GM23338 (cell line): ENCODE data around the gene NUP42. TPM values are rescaled to one million over a fixed set of nuclear protein-coding genes. Genes with fewer than 3 reads are reported as not detected.

Experiments
- ATAC-seq: fragments of 200-7000 bp; cut with Tn5 transposase; 3 replicates; pipeline ENCODE4 v1.9.1; 2020
- DNase-seq: peaks from one replicate; pipeline ENCODE4 v3.0.0-alpha.2; 2015; ENCODE audit warnings: low spot score
- H2AFZ ChIP-seq: fragments of 200-600 bp; sonication (generic); 2 replicates; pipeline ENCODE4 v1.8.0; 2016; ENCODE audit warnings: antibody characterized with exemption, mild to moderate bottlenecking, moderate library complexity
- H3F3A ChIP-seq: fragments of 200-600 bp; sonication (generic); replicated peaks from 2 replicates; pipeline ENCODE4 v1.8.0; 2017; ENCODE audit warnings: antibody characterized with exemption, mixed run types, low read depth
- H3K27ac ChIP-seq: fragments of 200-600 bp; sonication (generic); 2 replicates; pipeline ENCODE4 v1.6.1; 2016; ENCODE audit warnings: low read depth
- H3K27me3 ChIP-seq: fragments of 200-600 bp; sonication (generic); 2 replicates; pipeline ENCODE4 v1.8.0; 2016; ENCODE audit warnings: mild to moderate bottlenecking, mixed run types, moderate library complexity; ENCODE audit not compliant: insufficient read depth
- H3K36me3 ChIP-seq: fragments of 200-600 bp; sonication (generic); 2 replicates; pipeline ENCODE4 v1.8.0; 2016; ENCODE audit warnings: mild to moderate bottlenecking; ENCODE audit not compliant: insufficient read depth
- H3K4me1 ChIP-seq: fragments of 200-600 bp; sonication (generic); 2 replicates; pipeline ENCODE4 v1.8.0; 2016; ENCODE audit warnings: mild to moderate bottlenecking, moderate library complexity; ENCODE audit not compliant: insufficient read depth
- H3K4me2 ChIP-seq: fragments of 200-600 bp; sonication (generic); 2 replicates; pipeline ENCODE4 v1.7.1; 2017; ENCODE audit warnings: mixed run types
- H3K4me3 ChIP-seq: fragments of 200-600 bp; sonication (generic); 2 replicates; pipeline ENCODE4 v1.6.1; 2016; ENCODE audit warnings: mixed run types
- H3K79me2 ChIP-seq: fragments of 200-600 bp; sonication (generic); replicated peaks from 2 replicates; pipeline ENCODE4 v1.8.0; 2017; ENCODE audit warnings: mild to moderate bottlenecking; ENCODE audit not compliant: insufficient read depth
- H3K9me2 ChIP-seq: fragments of 200-600 bp; sonication (generic); 2 replicates; pipeline ENCODE4 v1.8.0; 2017; ENCODE audit not compliant: insufficient read depth
- H4K20me1 ChIP-seq: fragments of 200-600 bp; sonication (generic); replicated peaks from 2 replicates; pipeline ENCODE4 v1.8.0; 2017; ENCODE audit warnings: mild to moderate bottlenecking; ENCODE audit not compliant: insufficient read depth
- H3K27ac Mint-ChIP-seq: 2 replicates; pipeline ENCODE4 v1.8.0; 2020; ENCODE audit warnings: inconsistent platforms, mild to moderate bottlenecking, moderate library complexity, mixed read lengths
- H3K27me3 Mint-ChIP-seq: 3 replicates; pipeline ENCODE4 v1.8.0; 2022; ENCODE audit warnings: low read depth, mild to moderate bottlenecking, moderate library complexity, mixed read lengths, inconsistent platforms; ENCODE audit not compliant: insufficient read depth, poor library complexity
- H3K36me3 Mint-ChIP-seq: 3 replicates; pipeline ENCODE4 v1.8.0; 2021; ENCODE audit warnings: low read depth, mild to moderate bottlenecking, inconsistent platforms, moderate library complexity, mixed read lengths
- H3K4me1 Mint-ChIP-seq: 3 replicates; pipeline ENCODE4 v1.8.0; 2020; ENCODE audit warnings: mild to moderate bottlenecking, inconsistent platforms, mixed read lengths
- H3K4me3 Mint-ChIP-seq: 3 replicates; pipeline ENCODE4 v1.8.0; 2021; ENCODE audit warnings: moderate library complexity, mild to moderate bottlenecking, inconsistent platforms, mixed read lengths
- H3K9me3 Mint-ChIP-seq: 3 replicates; pipeline ENCODE4 v1.8.0; 2020; ENCODE audit warnings: moderate library complexity, mild to moderate bottlenecking, inconsistent platforms, mixed read lengths
- CREB1 ChIP-seq: fragments of 250-450 bp; sonication (Bioruptor Pico); IDR thresholded peaks from 2 replicates; pipeline ENCODE4 v1.5.0; 2020; ENCODE audit warnings: low read depth, mild to moderate bottlenecking, moderate library complexity
- CTCF ChIP-seq, 2 experiments: fragments of 200-600 bp in 1 of 2; sonication (generic) in 1 of 2; conservative IDR thresholded peaks; 2 replicates each; pipeline versions ENCODE4 v1.5.1 to v1.6.1; 2016 to 2017; ENCODE audit warnings: antibody characterized with exemption in 2 of 2, low read depth in 2 of 2, mild to moderate bottlenecking in 2 of 2, moderate library complexity in 1 of 2
- EZH2 ChIP-seq: fragments of 200-600 bp; sonication (generic); IDR thresholded peaks from one replicate; pipeline ENCODE4 v1.8.0; 2017; ENCODE audit warnings: antibody characterized with exemption, mild to moderate bottlenecking, low read depth; ENCODE audit not compliant: unreplicated experiment
- EZH2phosphoT487 ChIP-seq: fragments of 200-600 bp; sonication (generic); IDR thresholded peaks from one replicate; pipeline ENCODE4 v1.8.1; 2018; ENCODE audit warnings: antibody characterized with exemption; ENCODE audit not compliant: unreplicated experiment
- JUNB ChIP-seq: IDR thresholded peaks from one replicate; pipeline ENCODE4 v1.6.1; 2016; ENCODE audit warnings: antibody characterized with exemption; ENCODE audit not compliant: unreplicated experiment
- NANOG ChIP-seq: IDR thresholded peaks from 2 replicates; pipeline ENCODE4 v1.6.1; 2016; ENCODE audit warnings: antibody characterized with exemption, borderline replicate concordance
- POLR2AphosphoS5 ChIP-seq: IDR thresholded peaks from 2 replicates; pipeline ENCODE4 v1.6.1; 2016; ENCODE audit warnings: antibody characterized with exemption, low read depth
- REST ChIP-seq: IDR thresholded peaks from one replicate; pipeline ENCODE4 v1.6.1; 2018; ENCODE audit warnings: antibody characterized with exemption; ENCODE audit not compliant: unreplicated experiment
- STAT1 ChIP-seq: IDR thresholded peaks from one replicate; pipeline ENCODE4 v1.6.1; 2016; ENCODE audit warnings: antibody characterized with exemption; ENCODE audit not compliant: unreplicated experiment
- ZNF114 ChIP-seq: fragments of 250-450 bp; sonication (Bioruptor Pico); IDR thresholded peaks from 2 replicates; pipeline ENCODE4 v1.5.0; 2020; ENCODE audit warnings: mild to moderate bottlenecking, moderate library complexity
- ZNF331 ChIP-seq: fragments of 250-450 bp; sonication (Bioruptor Pico); IDR thresholded peaks from 2 replicates; pipeline ENCODE4 v1.5.0; 2020; ENCODE audit warnings: low read depth, mild to moderate bottlenecking, moderate library complexity
- ZNF462 ChIP-seq: fragments of 250-450 bp; sonication (Bioruptor Pico); IDR thresholded peaks from 2 replicates; pipeline ENCODE4 v1.5.0; 2020; ENCODE audit warnings: mild to moderate bottlenecking, moderate library complexity
- polyA plus RNA-seq: library from polyadenylated mRNA; unstranded; fragments of >200 nt; fragmentation: Nextera tagmentation; extraction: Ambion mirVana; gene quantifications from 2 replicates; pipeline ENCODE4 v1.2.1, GENCODE V29; 2016
- total RNA-seq: library from RNA; depleted of rRNA; stranded (reverse); fragments of >200 nt; shearing (Covaris generic); gene quantifications from 2 replicates; pipeline ENCODE4 v1.2.3, GENCODE V29; 2014
- TF ChIP-seq, protein P1 (sequence below): IDR thresholded peaks from 2 replicates; pipeline ENCODE4 v1.6.1; 2016; ENCODE audit warnings: antibody characterized with exemption

Gene NUP42
- total and polyA plus RNA-seq, 2 experiments from 2014 or later = 39.1 to 42.7 TPM

- Histone ChIP-seq H3K27me3 (no peaks in the 10 kb centered on the region), H3F3A (0 out of 2 replicates have a peak, but pooled peaks cover 5% of the 10 kb centered on the region), H4K20me1 (no peaks in the 10 kb centered on the region), H2AFZ (no peak overlapping the region), H3K36me3 (peaks cover 10% of the 10 kb centered on the region), H3K9me2 (no peaks in the 10 kb centered on the region), H3K4me2 (no peak overlapping the region), H3K79me2 (no peaks in the 10 kb centered on the region), H3K4me3 (no peak overlapping the region), H3K27ac (no peak overlapping the region), H3K4me1 (no peaks in the 10 kb centered on the region)
- Mint-ChIP-seq H3K9me3 (no peaks in the 10 kb centered on the region), H3K4me1 (peaks cover 2% of the 10 kb centered on the region; the same call in 1 of the 3 replicates), H3K4me3 (no peak overlapping the region), H3K36me3 (no peaks in the 10 kb centered on the region; the same call in 2 of the 3 replicates), H3K27me3 (no peaks in the 10 kb centered on the region), H3K27ac (no peak overlapping the region)
- no peak for TF ChIP-seq ZNF462 (CRISPR knock-in tag)
- TF ChIP-seq EZH2 = no peak
- no peak for TF ChIP-seq ZNF114 (CRISPR knock-in tag)
- no peak for TF ChIP-seq NANOG
- no peak for TF ChIP-seq CREB1
- TF ChIP-seq CTCF (conservative IDR thresholded peaks at IDR 0.05; ENCODE audit: low read depth in 2 of 2) = no peak
- TF ChIP-seq, protein P1, sequence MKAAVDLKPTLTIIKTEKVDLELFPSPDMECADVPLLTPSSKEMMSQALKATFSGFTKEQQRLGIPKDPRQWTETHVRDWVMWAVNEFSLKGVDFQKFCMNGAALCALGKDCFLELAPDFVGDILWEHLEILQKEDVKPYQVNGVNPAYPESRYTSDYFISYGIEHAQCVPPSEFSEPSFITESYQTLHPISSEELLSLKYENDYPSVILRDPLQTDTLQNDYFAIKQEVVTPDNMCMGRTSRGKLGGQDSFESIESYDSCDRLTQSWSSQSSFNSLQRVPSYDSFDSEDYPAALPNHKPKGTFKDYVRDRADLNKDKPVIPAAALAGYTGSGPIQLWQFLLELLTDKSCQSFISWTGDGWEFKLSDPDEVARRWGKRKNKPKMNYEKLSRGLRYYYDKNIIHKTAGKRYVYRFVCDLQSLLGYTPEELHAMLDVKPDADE = no peak
- TF ChIP-seq EZH2phosphoT487 = no peak
- TF ChIP-seq POLR2AphosphoS5 = no peak
- no peak for TF ChIP-seq JUNB
- TF ChIP-seq ZNF331 (CRISPR knock-in tag) = no peak
- TF ChIP-seq STAT1 = no peak
- TF ChIP-seq REST = no peak
- no peak for DNase-seq
- ATAC-seq = no peak
Measured at GRCh38 chr7:23175938-23176337, 5.9 kb upstream of the NUP42 start.
